PC-3 (cell line): ENCODE results near the gene CHST3. TPM values are rescaled to one million over a fixed set of nuclear protein-coding genes. Genes with fewer than 3 reads are reported as not detected.

Source experiments
- ATAC-seq: fragments of 200-7000 bp; cut with Tn5 transposase; 2 replicates; pipeline ENCODE4 v1.9.1; 2020; ENCODE audit warnings: mild to moderate bottlenecking, moderate library complexity
- BruUV-seq: library from RNA; stranded (reverse); fragments of 400-500 nt; replicated peaks from 2 replicates; lab custom pipeline; 2021; lab: Mats Ljungman, UMichigan
- CTCF ChIA-PET: fragments of 300-600 bp; sonication (Branson Sonifier 250); formaldehyde crosslinking; loops from one replicate; lab custom pipeline; 2022; ENCODE audit warnings: antibody characterized with exemption; lab: Charles Lee
- POLR2A ChIA-PET: fragments of 300-600 bp; sonication (Branson Sonifier 250); formaldehyde crosslinking; loops from one replicate; lab custom pipeline; 2022; ENCODE audit warnings: antibody characterized with exemption; ENCODE audit not compliant: unreplicated experiment; lab: Charles Lee
- DNase-seq: peaks from one replicate; pipeline ENCODE4 v3.0.0-alpha.2; 2015
- H2AFZ ChIP-seq: fragments of 300-600 bp; sonication (generic); 2 replicates; pipeline ENCODE4 v1.6.0; 2016; ENCODE audit warnings: antibody characterized with exemption, low read length
- H3F3A ChIP-seq: fragments of 300-600 bp; sonication (generic); one replicate; pipeline ENCODE4 v1.6.0; 2017; ENCODE audit warnings: antibody characterized with exemption, low read length, control low read depth, mild to moderate bottlenecking; ENCODE audit not compliant: unreplicated experiment
- H3K27ac ChIP-seq: fragments of 300-600 bp; sonication (generic); 2 replicates; pipeline ENCODE4 v1.5.1; 2016; ENCODE audit warnings: mild to moderate bottlenecking, low read length
- H3K27me3 ChIP-seq: fragments of 300-600 bp; sonication (generic); 2 replicates; pipeline ENCODE4 v1.6.1; 2016; ENCODE audit warnings: low read length, mixed read lengths
- H3K36me3 ChIP-seq: fragments of 300-600 bp; sonication (generic); 2 replicates; pipeline ENCODE4 v1.6.1; 2016; ENCODE audit warnings: low read depth, mixed run types, low read length, mixed read lengths
- H3K4me1 ChIP-seq: fragments of 300-600 bp; sonication (generic); 2 replicates; pipeline ENCODE4 v1.5.1; 2016; ENCODE audit warnings: low read length; ENCODE audit not compliant: insufficient read depth
- H3K4me2 ChIP-seq: fragments of 300-600 bp; sonication (generic); 2 replicates; pipeline ENCODE4 v1.6.0; 2016; ENCODE audit warnings: low read length
- H3K4me3 ChIP-seq: fragments of 300-600 bp; sonication (generic); 2 replicates; pipeline ENCODE4 v1.5.1; 2016; ENCODE audit warnings: mild to moderate bottlenecking, low read length, mixed read lengths
- H3K79me2 ChIP-seq: fragments of 300-600 bp; sonication (generic); 2 replicates; pipeline ENCODE4 v1.6.1; 2017; ENCODE audit warnings: low read length, mixed read lengths
- H3K9ac ChIP-seq: fragments of 300-600 bp; sonication (generic); 2 replicates; pipeline ENCODE4 v1.6.0; 2016; ENCODE audit warnings: mild to moderate bottlenecking, low read length
- H3K9me2 ChIP-seq: fragments of 300-600 bp; sonication (generic); replicated peaks from 2 replicates; pipeline ENCODE4 v1.6.1; 2016; ENCODE audit warnings: mixed run types, low read length, mixed read lengths
- H3K9me3 ChIP-seq: fragments of 300-600 bp; sonication (generic); 2 replicates; pipeline ENCODE4 v1.6.1; 2016; ENCODE audit warnings: low read length, mixed read lengths
- H4K20me1 ChIP-seq: fragments of 300-600 bp; sonication (generic); 2 replicates; pipeline ENCODE4 v1.6.1; 2016; ENCODE audit warnings: low read length, mixed read lengths
- CTCF ChIP-seq: fragments of 300-600 bp; sonication (generic); conservative IDR thresholded peaks from 2 replicates; pipeline ENCODE4 v1.5.1; 2017; ENCODE audit warnings: antibody characterized with exemption, low read depth, mild to moderate bottlenecking, low read length
- EZH2 ChIP-seq: fragments of 300-600 bp; sonication (generic); IDR thresholded peaks from one replicate; pipeline ENCODE4 v1.6.1; 2017; ENCODE audit warnings: antibody characterized with exemption, mild to moderate bottlenecking, low read length; ENCODE audit not compliant: unreplicated experiment
- EZH2phosphoT487 ChIP-seq: fragments of 300-600 bp; sonication (generic); IDR thresholded peaks from 2 replicates; pipeline ENCODE4 v1.6.1; 2018; ENCODE audit warnings: mild to moderate bottlenecking, antibody characterized with exemption, low read length, borderline replicate concordance
- intact Hi-C: fragments of 100-400 bp; cut with micrococcal nuclease; formaldehyde crosslinking; loops from 2 replicates; pipeline ENCODE4 v1.9.0; 2023
- total RNA-seq: library from RNA; depleted of rRNA; stranded (reverse); fragments of >200 nt; gene quantifications from 2 replicates; pipeline ENCODE4 v1.2.3, GENCODE V29; 2014

The CHST3 gene
- total RNA-seq, 1 experiment from 2014 or later: 12.7 TPM

DNA sequence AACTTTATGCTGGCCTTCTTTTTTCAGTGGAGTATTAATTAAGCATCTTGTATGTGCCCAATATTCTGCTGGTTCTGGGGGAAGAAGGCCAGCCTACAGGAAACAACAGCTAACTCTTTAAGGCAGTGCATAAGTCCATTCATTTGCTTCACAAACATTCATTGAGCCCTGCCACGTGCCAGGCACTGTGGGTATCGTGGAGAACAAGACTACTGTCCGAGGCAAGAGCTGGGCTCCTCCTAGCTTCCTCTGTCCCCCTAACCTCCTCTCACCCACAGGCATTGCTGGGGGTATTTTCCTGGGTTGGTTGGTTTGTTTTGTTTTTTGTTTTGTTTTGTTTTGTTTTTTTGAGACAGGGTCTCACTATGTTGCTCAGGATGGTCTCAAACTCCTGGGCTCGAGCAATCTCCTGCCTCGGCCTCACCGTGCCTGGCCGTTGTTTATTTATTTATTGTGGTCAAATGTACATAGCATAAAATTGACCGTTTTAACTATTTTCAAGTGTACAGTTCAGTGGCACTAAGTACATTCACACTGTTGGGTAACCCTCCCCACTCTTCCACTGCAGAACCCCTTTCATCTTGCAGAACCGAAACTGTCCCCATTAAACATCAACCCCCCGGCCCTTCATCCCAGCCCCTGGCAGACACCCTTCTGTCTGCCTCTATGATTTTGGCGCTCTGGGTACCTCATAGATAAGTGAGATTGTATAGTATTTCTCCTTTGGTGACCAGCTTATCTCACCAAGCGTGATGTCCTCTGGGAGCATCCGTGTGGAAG is 32.6 kb downstream of the CHST3 start:
- Histone ChIP-seq H3K36me3 (no peaks in the 10 kb centered on the region), H3K9me3 (no peaks in the 10 kb centered on the region), H3K27me3 (no peaks in the 10 kb centered on the region), H3K9me2 (no peaks in the 10 kb centered on the region), H3K27ac (no peak overlapping the region), H2AFZ (no peak overlapping the region), H3K4me2 (no peak overlapping the region), H3K4me3 (no peak overlapping the region), H3F3A (no peaks in the 10 kb centered on the region), H3K79me2 (peaks cover 62% of the 10 kb centered on the region), H4K20me1 (no peaks in the 10 kb centered on the region), H3K9ac (no peak overlapping the region), H3K4me1 (peaks cover 20% of the 10 kb centered on the region)
- intact Hi-C loops: no loop called here
- POLR2A ChIA-PET: no interaction called here
- DNase-seq (no peak), ATAC-seq (no peak)
- TF ChIP-seq EZH2phosphoT487 (no peak), EZH2 (no peak), CTCF (no peak)
- CTCF ChIA-PET: no interaction called here
- BruUV-seq: no TSS peak

DNA sequence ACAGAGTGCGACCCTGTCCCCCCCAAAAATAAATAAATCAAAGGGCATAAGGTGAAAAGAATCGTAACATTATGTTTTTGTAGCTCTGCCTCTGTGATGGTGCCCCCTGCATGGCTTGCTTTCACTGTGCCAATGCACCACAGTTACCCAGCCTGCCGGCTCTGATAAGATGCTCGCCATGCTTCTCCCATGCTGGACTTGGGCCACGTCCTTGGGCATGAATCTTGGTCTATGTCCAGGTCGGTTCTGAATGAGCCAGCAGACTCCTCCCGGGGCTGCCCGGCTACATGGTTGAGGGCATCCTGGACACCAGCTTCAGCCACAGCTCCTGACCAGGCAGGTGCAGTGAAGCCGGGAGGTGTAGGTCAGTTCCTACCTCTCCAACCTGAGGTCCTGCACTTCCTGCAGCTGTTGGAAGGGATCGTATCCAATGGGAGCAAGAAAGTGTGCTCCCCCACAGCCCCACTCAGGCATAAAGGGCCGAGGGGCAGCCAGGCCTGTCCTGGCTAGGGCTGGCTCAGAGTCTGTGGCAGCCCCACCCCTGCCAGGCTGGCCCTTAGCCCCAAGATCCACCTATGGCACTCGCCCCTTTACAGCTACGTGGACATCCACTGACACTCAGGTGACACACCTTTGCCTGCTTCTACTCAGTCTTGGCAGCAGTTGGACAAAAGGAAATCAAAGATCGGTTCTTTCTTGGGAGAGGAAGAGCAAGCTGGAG is 34.1 kb downstream of the CHST3 start:
- H3F3A ChIP-seq: no peaks in the 10 kb centered on the region
- peak; percentile 20 for ATAC-seq
- no peaks in the 10 kb centered on the region for H3K36me3 ChIP-seq
- peaks cover 20% of the 10 kb centered on the region for H3K4me1 ChIP-seq
- intact Hi-C loops: no loop called here
- H3K9ac ChIP-seq: peak overlapping the region; percentile 27; the same call in 1 of the 2 replicates
- peak overlapping the region; percentile 24 for H2AFZ ChIP-seq
- H3K79me2 ChIP-seq: peaks cover 58% of the 10 kb centered on the region
- peak overlapping the region; percentile 71 for H3K4me2 ChIP-seq
- H3K9me2 ChIP-seq: no peaks in the 10 kb centered on the region
- BruUV-seq: no TSS peak
- H4K20me1 ChIP-seq: no peaks in the 10 kb centered on the region
- peak overlapping the region; percentile 29 for H3K4me3 ChIP-seq
- TF ChIP-seq CTCF: no peak
- no peak for TF ChIP-seq EZH2
- TF ChIP-seq EZH2phosphoT487: no peak
- H3K27ac ChIP-seq: peak overlapping the region; percentile 87
- CTCF ChIA-PET: interaction anchor here (0.7 to 1.7 kb wide), 3 partner anchors 42 to 82 kb away, joined by 3 to 6 read pairs (median 4); no protein-coding TSS in a partner anchor
- H3K9me3 ChIP-seq: no peaks in the 10 kb centered on the region
- H3K27me3 ChIP-seq: no peaks in the 10 kb centered on the region
- DNase-seq: peak; percentile 12
- POLR2A ChIA-PET: interaction anchor here (0.6 kb wide), 1 partner anchor 94 kb away, joined by 7 read pairs; no protein-coding TSS in a partner anchor
